Tibial artery (tissue), 4 donors: ENCODE data around the gene PON3.

ENCODE experiments used
- DNase-seq, 2 donors: peaks; one replicate each; pipeline ENCODE4 v3.0.0-alpha.2; 2019
- H3K27ac ChIP-seq, 2 donors: fragments of 200-600 bp; sonication (generic) in 1 of 2; 1 replicate in 1 of 2; 2 replicates in 1 of 2; pipeline ENCODE4 v1.5.1; 2018 to 2019; ENCODE audit warnings: mild to moderate bottlenecking in 1 of 2
- H3K27me3 ChIP-seq, 2 donors: fragments of 200-600 bp; sonication (generic) in 1 of 2; one replicate each; pipeline versions ENCODE4 v1.5.1 to v1.6.0; 2016 to 2019
- H3K36me3 ChIP-seq, 3 donors: fragments of 200-600 bp; sonication (generic) in 2 of 3; one replicate each; pipeline ENCODE4 v1.5.1; 2016 to 2019; ENCODE audit warnings: mild to moderate bottlenecking in 2 of 3
- H3K4me1 ChIP-seq, 4 donors: fragments of 200-600 bp; sonication (generic) in 2 of 4; 1 replicate in 3 of 4; 2 replicates in 1 of 4; pipeline ENCODE4 v1.5.1; 2016 to 2019
- H3K4me3 ChIP-seq, 2 donors: fragments of 200-600 bp; sonication (generic) in 1 of 2; 1 replicate in 1 of 2; 2 replicates in 1 of 2; pipeline ENCODE4 v1.5.1; 2018 to 2019; ENCODE audit warnings: mild to moderate bottlenecking in 2 of 2
- H3K9me3 ChIP-seq, 3 donors: fragments of 200-600 bp; sonication (generic) in 1 of 3; one replicate each; pipeline ENCODE4 v1.5.1; 2016 to 2019
- CTCF ChIP-seq, 2 experiments: fragments of 200-600 bp in 1 of 2; fragments of 450-650 bp in 1 of 2; IDR thresholded peaks; one replicate each; pipeline ENCODE4 v1.5.1; 2017 to 2019; ENCODE audit warnings: antibody characterized with exemption in 2 of 2, mild to moderate bottlenecking in 1 of 2, moderate library complexity in 1 of 2
- intact Hi-C: fragments of 100-400 bp; cut with DNase I; formaldehyde crosslinking; loops from one replicate; pipeline ENCODE4 v1.15.0; 2023; ENCODE audit warnings: low total_unique reads

Gene PON3

GRCh38 chr7:95316588-95316987 lies 79.6 kb downstream of the PON3 start:
- Histone ChIP-seq H3K4me3 (no peak overlapping the region), H3K9me3 (no peaks in the 10 kb centered on the region), H3K27ac (no peak overlapping the region), H3K27me3 (no peaks in the 10 kb centered on the region), H3K36me3 (no peaks in the 10 kb centered on the region), H3K4me1 (no peaks in the 10 kb centered on the region)
- no peak for DNase-seq
- TF ChIP-seq CTCF (IDR thresholded peaks at IDR 0.05), result no peak
- intact Hi-C loops, result no loop called here

- no peak for DNase-seq
- no peak overlapping the region for H3K27ac ChIP-seq
- H3K4me1 ChIP-seq, result no peaks in the 10 kb centered on the region
- intact Hi-C loops, result no loop called here
- H3K4me3 ChIP-seq, result no peak overlapping the region
- no peak for TF ChIP-seq CTCF (IDR thresholded peaks at IDR 0.05)
- H3K9me3 ChIP-seq, result no peaks in the 10 kb centered on the region
- H3K27me3 ChIP-seq, result no peaks in the 10 kb centered on the region
- H3K36me3 ChIP-seq, result no peaks in the 10 kb centered on the region
Observed at GRCh38 chr7:95312561-95312960, 83.6 kb downstream of the PON3 start.

- no peaks in the 10 kb centered on the region for H3K9me3 ChIP-seq
- TF ChIP-seq CTCF (IDR thresholded peaks at IDR 0.05), result no peak
- no peak overlapping the region for H3K27ac ChIP-seq
- H3K4me3 ChIP-seq, result no peak overlapping the region
- no peak for DNase-seq
- H3K27me3 ChIP-seq, result no peaks in the 10 kb centered on the region
- no peaks in the 10 kb centered on the region for H3K4me1 ChIP-seq
- no peaks in the 10 kb centered on the region for H3K36me3 ChIP-seq
- intact Hi-C loops, result no loop called here
Observed at GRCh38 chr7:95311389-95311788, 84.8 kb downstream of the PON3 start.

- Histone ChIP-seq H3K4me3 (no peak overlapping the region), H3K9me3 (no peaks in the 10 kb centered on the region), H3K4me1 (no peaks in the 10 kb centered on the region), H3K36me3 (no peaks in the 10 kb centered on the region), H3K27me3 (no peaks in the 10 kb centered on the region), H3K27ac (no peak overlapping the region)
- DNase-seq, result no peak
- no peak for TF ChIP-seq CTCF (IDR thresholded peaks at IDR 0.05)
- intact Hi-C loops, result no loop called here
Observed at GRCh38 chr7:95309951-95310350, 86.2 kb downstream of the PON3 start.
